Measurements from ENCODE around the gene TUBB6.

Gene TUBB6

GRCh38 chr18:12295389-12296086 lies 12.5 kb upstream of the TUBB6 start:
- Histone ChIP-seq H3K9me2 (ENCODE audit: low read depth, low read length) (no peaks in the 10 kb centered on the region), H3K36me3 (ENCODE audit: insufficient read depth, low read length) (no peaks in the 10 kb centered on the region), H3K4me1 (ENCODE audit: insufficient read depth, low read length, severe bottlenecking) (no peaks in the 10 kb centered on the region), H3K27ac (ENCODE audit: low read depth, low read length, poor library complexity, severe bottlenecking) (no peak overlapping the region), H3K9ac (ENCODE audit: low read length) (no peak overlapping the region), H3K4me2 (ENCODE audit: low read length) (no peak overlapping the region), H3K27me3 (ENCODE audit: insufficient read depth, low read length) (peaks cover 5% of the 10 kb centered on the region), H3K4me3 (ENCODE audit: low read depth, low read length, poor library complexity, severe bottlenecking) (no peak overlapping the region), H3K9me3 (ENCODE audit: low read length) (no peaks in the 10 kb centered on the region), H2AFZ (ENCODE audit: low read length) (no peak overlapping the region), H3K79me2 (ENCODE audit: insufficient read depth, low read length) (no peaks in the 10 kb centered on the region), H3F3A (ENCODE audit: insufficient read depth, low read length) (no peaks in the 10 kb centered on the region), H4K20me1 (ENCODE audit: insufficient read depth, low read length) (no peaks in the 10 kb centered on the region)
- TF ChIP-seq, protein P1, sequence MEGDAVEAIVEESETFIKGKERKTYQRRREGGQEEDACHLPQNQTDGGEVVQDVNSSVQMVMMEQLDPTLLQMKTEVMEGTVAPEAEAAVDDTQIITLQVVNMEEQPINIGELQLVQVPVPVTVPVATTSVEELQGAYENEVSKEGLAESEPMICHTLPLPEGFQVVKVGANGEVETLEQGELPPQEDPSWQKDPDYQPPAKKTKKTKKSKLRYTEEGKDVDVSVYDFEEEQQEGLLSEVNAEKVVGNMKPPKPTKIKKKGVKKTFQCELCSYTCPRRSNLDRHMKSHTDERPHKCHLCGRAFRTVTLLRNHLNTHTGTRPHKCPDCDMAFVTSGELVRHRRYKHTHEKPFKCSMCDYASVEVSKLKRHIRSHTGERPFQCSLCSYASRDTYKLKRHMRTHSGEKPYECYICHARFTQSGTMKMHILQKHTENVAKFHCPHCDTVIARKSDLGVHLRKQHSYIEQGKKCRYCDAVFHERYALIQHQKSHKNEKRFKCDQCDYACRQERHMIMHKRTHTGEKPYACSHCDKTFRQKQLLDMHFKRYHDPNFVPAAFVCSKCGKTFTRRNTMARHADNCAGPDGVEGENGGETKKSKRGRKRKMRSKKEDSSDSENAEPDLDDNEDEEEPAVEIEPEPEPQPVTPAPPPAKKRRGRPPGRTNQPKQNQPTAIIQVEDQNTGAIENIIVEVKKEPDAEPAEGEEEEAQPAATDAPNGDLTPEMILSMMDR (IDR thresholded peaks at IDR 0.05; ENCODE audit: low read length): no peak
- TF ChIP-seq EZH2 (IDR thresholded peaks at IDR 0.05; ENCODE audit: borderline replicate concordance, low read length): no peak

GRCh38 chr18:12296087-12296403 lies 12.0 kb upstream of the TUBB6 start:
- no peak overlapping the region for H3K27ac ChIP-seq (ENCODE audit: low read depth, low read length, poor library complexity, severe bottlenecking)
- TF ChIP-seq EZH2 (IDR thresholded peaks at IDR 0.05; ENCODE audit: borderline replicate concordance, low read length): no peak
- TF ChIP-seq, protein P1 (IDR thresholded peaks at IDR 0.05; ENCODE audit: low read length): no peak

DNA sequence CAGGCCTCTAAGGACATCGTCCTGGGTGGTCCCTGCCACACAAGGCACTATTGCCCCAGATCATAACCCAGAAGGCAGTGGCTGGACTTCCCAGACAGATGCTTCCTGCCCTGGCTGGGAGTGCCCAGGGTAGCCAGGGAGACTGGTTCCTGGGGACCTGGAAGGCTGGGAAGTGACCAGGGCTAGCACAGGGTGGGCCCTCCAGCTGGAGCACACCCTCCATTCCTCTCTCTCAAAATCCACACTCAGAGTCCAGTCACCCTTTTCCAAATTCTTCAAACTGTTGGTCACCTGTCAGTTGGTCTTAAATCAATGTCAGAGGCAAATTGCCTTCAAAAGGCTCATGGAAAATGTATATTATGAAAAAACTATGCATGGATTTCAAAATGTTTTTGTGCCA lies 11.6 kb upstream of the TUBB6 start:
- Histone ChIP-seq H2AFZ (ENCODE audit: low read length) (no peak overlapping the region), H3K27ac (ENCODE audit: low read depth, low read length, poor library complexity, severe bottlenecking) (no peak overlapping the region), H3K4me2 (ENCODE audit: low read length) (no peak overlapping the region)

More at GRCh38 chr18:12296087-12296403, 12.0 kb upstream of the TUBB6 start:
- Histone ChIP-seq H3K36me3 (ENCODE audit: insufficient read depth, low read length) (no peaks in the 10 kb centered on the region), H2AFZ (ENCODE audit: low read length) (no peak overlapping the region), H3K4me2 (ENCODE audit: low read length) (no peak overlapping the region), H3K9me2 (ENCODE audit: low read depth, low read length) (no peaks in the 10 kb centered on the region), H3K79me2 (ENCODE audit: insufficient read depth, low read length) (no peaks in the 10 kb centered on the region), H4K20me1 (ENCODE audit: insufficient read depth, low read length) (no peaks in the 10 kb centered on the region), H3K27me3 (ENCODE audit: insufficient read depth, low read length) (peaks cover 5% of the 10 kb centered on the region), H3K9ac (ENCODE audit: low read length) (no peak overlapping the region), H3K4me1 (ENCODE audit: insufficient read depth, low read length, severe bottlenecking) (no peaks in the 10 kb centered on the region), H3K9me3 (ENCODE audit: low read length) (no peaks in the 10 kb centered on the region), H3K4me3 (ENCODE audit: low read depth, low read length, poor library complexity, severe bottlenecking) (no peak overlapping the region), H3F3A (ENCODE audit: insufficient read depth, low read length) (no peaks in the 10 kb centered on the region)

More for the DNA sequence above, 11.6 kb upstream of the TUBB6 start:
- peaks cover 5% of the 10 kb centered on the region for H3K27me3 ChIP-seq (ENCODE audit: insufficient read depth, low read length)
- no peak for TF ChIP-seq EZH2 (IDR thresholded peaks at IDR 0.05; ENCODE audit: borderline replicate concordance, low read length)
- TF ChIP-seq, protein P1 (IDR thresholded peaks at IDR 0.05; ENCODE audit: low read length): no peak
- H3K79me2 ChIP-seq (ENCODE audit: insufficient read depth, low read length): no peaks in the 10 kb centered on the region
- H3K9me3 ChIP-seq (ENCODE audit: low read length): no peaks in the 10 kb centered on the region
- H3K4me1 ChIP-seq (ENCODE audit: insufficient read depth, low read length, severe bottlenecking): no peaks in the 10 kb centered on the region
- no peaks in the 10 kb centered on the region for H3F3A ChIP-seq (ENCODE audit: insufficient read depth, low read length)
- no peak overlapping the region for H3K9ac ChIP-seq (ENCODE audit: low read length)
- no peaks in the 10 kb centered on the region for H3K9me2 ChIP-seq (ENCODE audit: low read depth, low read length)
- H3K4me3 ChIP-seq (ENCODE audit: low read depth, low read length, poor library complexity, severe bottlenecking): no peak overlapping the region
- H3K36me3 ChIP-seq (ENCODE audit: insufficient read depth, low read length): no peaks in the 10 kb centered on the region
- H4K20me1 ChIP-seq (ENCODE audit: insufficient read depth, low read length): no peaks in the 10 kb centered on the region
